Measurements from ENCODE around the gene TOMM40L.
"Not testable (repeated sequence)": the region's sequence is repeated elsewhere in the genome, so short reads cannot be mapped to it uniquely, and the experiment has no call there.

TOMM40L gene

DNA sequence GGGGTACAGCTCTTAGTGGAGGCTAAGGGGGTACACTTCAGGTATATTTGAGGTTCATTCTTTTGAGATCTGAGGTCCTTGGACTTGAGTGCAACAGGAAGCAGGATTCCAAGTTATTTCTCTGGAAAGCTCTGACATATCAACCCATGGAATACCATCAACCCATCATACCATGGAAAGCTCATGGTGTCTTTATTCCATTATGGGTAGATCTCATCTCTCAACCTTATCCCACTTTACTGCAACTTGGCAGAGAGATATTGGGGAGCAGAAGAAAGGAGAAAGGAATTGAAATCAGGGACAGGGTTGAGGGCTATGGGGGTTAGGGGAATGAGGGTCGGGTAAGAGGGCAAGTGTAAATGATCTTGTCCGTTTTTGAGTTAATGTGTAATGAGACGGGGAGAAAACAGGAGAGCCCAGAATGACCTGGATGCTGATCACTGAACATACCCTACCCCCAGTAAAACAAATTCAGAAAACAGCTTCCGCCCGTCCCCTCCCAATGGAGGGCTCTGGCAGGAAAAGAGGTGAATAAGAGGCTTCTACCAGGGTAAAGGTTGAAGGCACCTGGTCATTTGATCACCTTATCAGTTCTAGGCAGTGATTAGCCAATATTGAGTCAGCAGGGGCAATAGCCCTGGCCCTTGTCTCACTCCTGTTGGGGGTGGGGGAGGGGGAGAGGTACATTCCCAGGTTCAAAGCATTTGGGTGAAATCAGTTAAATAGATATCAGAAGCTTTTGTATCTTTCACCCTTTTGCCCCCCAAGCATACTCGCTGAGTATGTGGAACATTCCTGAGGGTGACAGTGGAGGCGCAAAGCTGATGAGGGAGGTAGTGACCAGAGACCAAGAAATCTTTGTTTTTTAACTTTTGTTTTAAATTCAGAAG is 1.8 kb upstream of the TOMM40L start:
- no peaks in the 10 kb centered on the region for H3K9me3 Mint-ChIP-seq
- H3K4me3 Mint-ChIP-seq: no peak overlapping the region
- H3K27ac Mint-ChIP-seq: peak overlapping the region; percentile 56
- peaks cover 29% of the 10 kb centered on the region for H3K4me1 Mint-ChIP-seq (ENCODE audit: low read depth)
- H3K27me3 Mint-ChIP-seq (ENCODE audit: low read depth): no peaks in the 10 kb centered on the region
- H3K36me3 Mint-ChIP-seq (ENCODE audit: low read depth): peaks cover 13% of the 10 kb centered on the region

- H3K4me3 Mint-ChIP-seq; H3K27me3 Mint-ChIP-seq (ENCODE audit: low read depth); H3K9me3 Mint-ChIP-seq: not testable (repeated sequence)
- H3K36me3 Mint-ChIP-seq (ENCODE audit: low read depth): peaks cover 18% of the 10 kb centered on the region
- H3K27ac Mint-ChIP-seq: peak overlapping the region; percentile 99
- peaks cover 29% of the 10 kb centered on the region for H3K4me1 Mint-ChIP-seq (ENCODE audit: low read depth)
Observed at GRCh38 chr1:161224695-161225087, 1.2 kb upstream of the TOMM40L start.

DNA sequence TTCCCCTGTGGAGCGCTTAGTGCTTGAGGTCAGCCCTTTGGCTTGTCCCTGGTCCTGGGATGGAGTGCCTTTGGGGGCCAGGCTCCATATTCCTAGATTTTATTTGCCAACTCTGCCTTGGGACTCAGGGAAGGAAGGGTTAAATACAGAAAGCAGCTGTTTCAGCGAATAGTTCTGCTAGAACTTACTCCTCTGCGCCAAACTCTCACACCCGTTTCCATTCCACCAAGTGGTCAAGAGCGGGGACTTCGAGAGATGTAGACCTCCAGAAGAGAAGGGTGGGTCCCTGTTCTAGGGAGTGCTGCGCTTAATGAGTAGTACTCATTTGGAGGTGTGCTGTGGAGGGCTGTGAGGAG is 704 bp upstream of the TOMM40L start:
- H3K27ac Mint-ChIP-seq: peak overlapping the region; percentile 99
- no peaks in the 10 kb centered on the region for H3K27me3 Mint-ChIP-seq (ENCODE audit: low read depth)
- H3K4me1 Mint-ChIP-seq (ENCODE audit: low read depth): peaks cover 29% of the 10 kb centered on the region
- peak overlapping the region; percentile 3 for H3K4me3 Mint-ChIP-seq
- peaks cover 18% of the 10 kb centered on the region for H3K36me3 Mint-ChIP-seq (ENCODE audit: low read depth)
- H3K9me3 Mint-ChIP-seq: no peaks in the 10 kb centered on the region

- peak overlapping the region; percentile 99 for H3K27ac Mint-ChIP-seq
- peak overlapping the region; percentile 98 for H3K4me3 Mint-ChIP-seq
- H3K4me1 Mint-ChIP-seq (ENCODE audit: low read depth): peaks cover 29% of the 10 kb centered on the region
- no peaks in the 10 kb centered on the region for H3K9me3 Mint-ChIP-seq
- peaks cover 26% of the 10 kb centered on the region for H3K36me3 Mint-ChIP-seq (ENCODE audit: low read depth)
- H3K27me3 Mint-ChIP-seq (ENCODE audit: low read depth): no peaks in the 10 kb centered on the region
Observed at GRCh38 chr1:161226320-161226711, 456 bp downstream of the TOMM40L start.

DNA sequence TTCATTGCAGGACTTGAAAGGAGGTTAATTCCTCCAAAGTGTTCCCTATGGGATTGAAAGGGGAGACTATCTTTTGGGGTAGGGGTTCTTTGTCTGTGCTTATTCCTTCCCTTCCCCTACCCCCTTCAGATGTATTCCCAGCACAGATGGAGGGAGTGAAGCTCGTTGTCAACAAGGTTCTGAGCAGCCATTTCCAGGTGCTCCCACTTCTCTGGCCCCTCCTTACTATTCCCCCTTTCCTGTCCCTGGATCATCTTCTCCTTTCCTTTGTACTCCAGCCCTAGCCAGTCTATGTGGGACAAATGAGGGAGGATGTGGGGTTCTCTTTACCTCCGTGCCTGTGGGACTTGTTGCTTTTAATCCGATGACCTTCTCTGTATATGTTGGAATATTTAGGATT is 899 bp downstream of the TOMM40L start:
- no peaks in the 10 kb centered on the region for H3K27me3 Mint-ChIP-seq (ENCODE audit: low read depth)
- H3K4me3 Mint-ChIP-seq: peak overlapping the region; percentile 98
- peaks cover 29% of the 10 kb centered on the region for H3K4me1 Mint-ChIP-seq (ENCODE audit: low read depth)
- H3K9me3 Mint-ChIP-seq: no peaks in the 10 kb centered on the region
- peak overlapping the region; percentile 85 for H3K27ac Mint-ChIP-seq
- H3K36me3 Mint-ChIP-seq (ENCODE audit: low read depth): peaks cover 26% of the 10 kb centered on the region

DNA sequence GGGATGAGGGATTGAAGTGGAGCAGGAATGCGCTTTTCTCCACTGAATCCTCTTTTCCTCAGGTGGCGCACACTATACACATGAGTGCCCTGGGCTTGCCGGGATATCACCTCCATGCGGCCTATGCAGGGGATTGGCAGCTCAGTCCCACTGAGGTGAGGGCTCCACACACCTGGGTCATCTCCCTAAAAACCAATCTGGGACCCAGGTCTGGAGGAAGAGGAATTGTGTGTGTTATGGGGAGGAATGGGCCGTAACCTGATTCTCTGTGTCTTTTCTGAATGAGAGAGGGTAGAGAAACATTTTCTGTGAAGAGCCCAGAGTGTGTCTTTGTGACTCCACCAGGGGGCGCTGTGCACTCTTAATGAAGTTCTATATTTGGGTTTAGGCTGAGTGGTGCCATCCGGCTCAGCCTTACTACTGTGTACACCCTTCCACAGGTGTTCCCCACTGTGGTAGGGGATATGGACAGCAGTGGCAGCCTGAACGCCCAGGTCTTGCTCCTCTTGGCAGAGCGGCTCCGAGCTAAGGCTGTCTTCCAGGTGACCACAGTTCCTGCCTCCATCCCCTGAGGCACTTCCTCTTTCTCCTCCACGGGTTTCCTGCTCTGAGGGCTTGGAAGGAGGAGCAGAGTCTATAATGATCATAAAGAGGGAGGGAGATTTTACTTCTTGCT is 1.5 kb downstream of the TOMM40L start:
- H3K27me3 Mint-ChIP-seq (ENCODE audit: low read depth): no peaks in the 10 kb centered on the region
- peak overlapping the region; percentile 85 for H3K27ac Mint-ChIP-seq
- H3K4me3 Mint-ChIP-seq: peak overlapping the region; percentile 98
- no peaks in the 10 kb centered on the region for H3K9me3 Mint-ChIP-seq
- peaks cover 26% of the 10 kb centered on the region for H3K36me3 Mint-ChIP-seq (ENCODE audit: low read depth)
- peaks cover 26% of the 10 kb centered on the region for H3K4me1 Mint-ChIP-seq (ENCODE audit: low read depth)

GRCh38 chr1:161228032-161228431 is 2.2 kb downstream of the TOMM40L start:
- Mint-ChIP-seq H3K4me3 (peak overlapping the region; percentile 98), H3K27ac (peak overlapping the region; percentile 85), H3K27me3 (ENCODE audit: low read depth) (no peaks in the 10 kb centered on the region), H3K36me3 (ENCODE audit: low read depth) (peaks cover 26% of the 10 kb centered on the region), H3K9me3 (no peaks in the 10 kb centered on the region), H3K4me1 (ENCODE audit: low read depth) (peaks cover 26% of the 10 kb centered on the region)

GRCh38 chr1:161229896-161230295 is 4.0 kb downstream of the TOMM40L start:
- H3K4me1 Mint-ChIP-seq (ENCODE audit: low read depth): peaks cover 26% of the 10 kb centered on the region
- no peak overlapping the region for H3K27ac Mint-ChIP-seq
- H3K27me3 Mint-ChIP-seq (ENCODE audit: low read depth): no peaks in the 10 kb centered on the region
- H3K36me3 Mint-ChIP-seq (ENCODE audit: low read depth): peaks cover 26% of the 10 kb centered on the region
- H3K4me3 Mint-ChIP-seq: no peak overlapping the region
- H3K9me3 Mint-ChIP-seq: no peaks in the 10 kb centered on the region

DNA sequence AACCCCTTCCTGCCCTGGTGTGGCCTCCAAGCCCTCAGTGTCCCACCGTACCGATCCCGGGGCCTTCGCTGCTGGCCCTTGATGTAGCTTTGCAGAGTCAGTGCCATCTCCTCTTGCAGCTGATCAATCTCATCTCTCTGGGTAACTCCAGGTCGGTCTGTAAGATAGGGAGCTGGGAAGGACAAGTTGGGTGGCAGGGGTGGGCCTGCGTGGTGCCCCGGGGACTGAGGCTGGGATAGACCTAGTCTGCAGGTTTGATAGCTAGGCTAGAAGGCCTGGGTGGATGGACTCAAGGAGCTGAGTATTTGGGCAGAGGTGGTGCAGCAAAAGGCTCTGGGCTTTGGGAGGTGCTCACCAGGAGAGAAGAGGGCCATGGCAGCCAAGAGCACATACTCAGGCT is 4.9 kb downstream of the TOMM40L start:
- Mint-ChIP-seq H3K9me3 (no peaks in the 10 kb centered on the region), H3K4me1 (ENCODE audit: low read depth) (peaks cover 20% of the 10 kb centered on the region), H3K36me3 (ENCODE audit: low read depth) (peaks cover 26% of the 10 kb centered on the region), H3K4me3 (no peak overlapping the region), H3K27ac (no peak overlapping the region), H3K27me3 (ENCODE audit: low read depth) (peaks cover 5% of the 10 kb centered on the region)

DNA sequence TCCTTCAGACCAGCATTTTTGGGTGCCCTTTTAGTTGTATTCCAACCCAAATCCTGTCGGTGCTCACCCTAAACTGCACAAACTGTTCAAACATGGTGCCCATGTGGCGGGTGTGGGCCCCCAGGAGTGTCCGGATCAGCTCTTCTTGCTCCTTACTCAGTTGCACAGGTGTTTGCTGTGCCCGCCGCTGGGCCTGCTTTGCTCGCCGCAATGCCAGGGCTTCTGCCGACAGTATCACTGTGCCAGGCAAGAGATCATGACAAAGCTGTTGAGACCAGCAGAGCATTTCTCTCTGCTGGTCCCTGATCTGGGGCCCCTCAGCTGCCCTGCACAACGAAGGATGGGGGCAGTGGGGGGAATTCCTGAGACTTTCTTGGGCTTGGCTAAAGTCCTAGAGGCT is 7.2 kb downstream of the TOMM40L start:
- H3K27me3 Mint-ChIP-seq (ENCODE audit: low read depth): peaks cover 8% of the 10 kb centered on the region
- peaks cover 19% of the 10 kb centered on the region for H3K36me3 Mint-ChIP-seq (ENCODE audit: low read depth)
- H3K27ac Mint-ChIP-seq: no peak overlapping the region
- H3K4me3 Mint-ChIP-seq: no peak overlapping the region
- H3K9me3 Mint-ChIP-seq: no peaks in the 10 kb centered on the region
- H3K4me1 Mint-ChIP-seq (ENCODE audit: low read depth): peaks cover 2% of the 10 kb centered on the region

- Mint-ChIP-seq H3K9me3 (no peaks in the 10 kb centered on the region), H3K36me3 (ENCODE audit: low read depth) (no peaks in the 10 kb centered on the region)
Observed at GRCh38 chr1:161235957-161236775, 10.3 kb downstream of the TOMM40L start.

GRCh38 chr1:161238039-161238473 is 12.2 kb downstream of the TOMM40L start, which contains the start of gene NR1I3:
NR1I3 (minus strand) TSS chr1:161238203; CDS start chr1:161236565, 1,638 bp downstream.
- H3K4me3 Mint-ChIP-seq: no peak within 1 kb of the TSS
- peaks cover 31% of the 10 kb centered on the region for H3K27me3 Mint-ChIP-seq (ENCODE audit: low read depth)
- no peaks in the 10 kb centered on the region for H3K9me3 Mint-ChIP-seq
- no peaks in the 10 kb centered on the region for H3K36me3 Mint-ChIP-seq (ENCODE audit: low read depth)
- H3K4me1 Mint-ChIP-seq (ENCODE audit: low read depth): no peaks in the 10 kb centered on the region
- H3K27ac Mint-ChIP-seq: no peak within 1 kb of the TSS

More at GRCh38 chr1:161235957-161236775, 10.3 kb downstream of the TOMM40L start:
- no peak overlapping the region for H3K4me3 Mint-ChIP-seq
- peaks cover 24% of the 10 kb centered on the region for H3K27me3 Mint-ChIP-seq (ENCODE audit: low read depth)
- H3K27ac Mint-ChIP-seq: no peak overlapping the region
- no peaks in the 10 kb centered on the region for H3K4me1 Mint-ChIP-seq (ENCODE audit: low read depth)

DNA sequence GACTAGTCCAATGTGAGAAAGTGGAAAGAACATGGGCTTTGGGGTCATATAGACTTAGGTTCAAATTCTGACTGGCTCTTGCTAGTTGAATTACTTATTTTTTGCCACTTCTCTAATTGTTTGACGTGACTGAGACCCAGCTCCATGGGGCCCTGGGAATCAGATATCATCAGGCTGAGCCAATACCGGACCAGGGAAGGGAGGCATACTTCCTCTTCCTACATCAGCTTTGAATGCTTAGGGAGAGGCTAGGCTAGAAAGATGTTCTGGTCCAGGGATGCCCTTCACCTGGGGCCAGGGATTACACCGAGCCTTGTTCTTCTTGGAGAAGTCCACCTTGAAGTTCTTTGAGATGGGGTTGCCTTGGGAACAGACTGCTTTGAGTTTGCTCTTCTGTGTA is 15.8 kb downstream of the TOMM40L start:
- Mint-ChIP-seq H3K4me3 (no peak overlapping the region), H3K36me3 (ENCODE audit: low read depth) (no peaks in the 10 kb centered on the region), H3K27me3 (ENCODE audit: low read depth) (peaks cover 31% of the 10 kb centered on the region), H3K27ac (no peak overlapping the region), H3K9me3 (no peaks in the 10 kb centered on the region), H3K4me1 (ENCODE audit: low read depth) (no peaks in the 10 kb centered on the region)

GRCh38 chr1:161242313-161242712 is 16.5 kb downstream of the TOMM40L start:
- no peak overlapping the region for H3K27ac Mint-ChIP-seq
- no peaks in the 10 kb centered on the region for H3K9me3 Mint-ChIP-seq
- no peaks in the 10 kb centered on the region for H3K36me3 Mint-ChIP-seq (ENCODE audit: low read depth)
- no peak overlapping the region for H3K4me3 Mint-ChIP-seq
- H3K4me1 Mint-ChIP-seq (ENCODE audit: low read depth): no peaks in the 10 kb centered on the region
- peaks cover 31% of the 10 kb centered on the region for H3K27me3 Mint-ChIP-seq (ENCODE audit: low read depth)

All from T-helper 1 cell treated with Interleukin-12 subunit alpha and Interleukin-12 subunit beta and Interleukin-4 antibody, amounts not matched to agents 30 μg/mL and 1 μg/mL, for 36 hours (primary cell).